Natural killer cell (primary cell): ENCODE measurements around the gene CFAP251. TPM values are rescaled to one million over a fixed set of nuclear protein-coding genes. Genes with fewer than 3 reads are reported as not detected.

Source experiments
- ATAC-seq, 3 donors: fragments of 150-1000 bp in 2 of 3; fragments of 200-7000 bp in 1 of 3; cut with Tn5 transposase; 1 replicate in 1 of 3; 2 replicates in 2 of 3; pipeline ENCODE4 v1.10.0; 2021; ENCODE audit warnings: mild to moderate bottlenecking in 2 of 3, moderate library complexity in 2 of 3
- DNase-seq, 2 donors: peaks; one replicate each; pipeline versions ENCODE4 v3.0.0 to v3.0.0-alpha.2; 2013 to 2021; ENCODE audit warnings: mixed read lengths in 1 of 2
- H3K27ac ChIP-seq: one replicate; pipeline ENCODE4 v1.5.1; 2013; ENCODE audit warnings: mild to moderate bottlenecking, low read length
- H3K27me3 ChIP-seq: one replicate; pipeline ENCODE4 v1.6.1; 2013; ENCODE audit warnings: low read length; ENCODE audit not compliant: control insufficient read depth, insufficient read depth
- H3K36me3 ChIP-seq: one replicate; pipeline ENCODE4 v1.6.1; 2013; ENCODE audit warnings: low read length; ENCODE audit not compliant: control insufficient read depth, insufficient read depth
- H3K4me1 ChIP-seq: one replicate; pipeline ENCODE4 v1.6.1; 2013; ENCODE audit warnings: low read length; ENCODE audit not compliant: control insufficient read depth, insufficient read depth
- H3K4me3 ChIP-seq: one replicate; pipeline ENCODE4 v1.5.1; 2013; ENCODE audit warnings: low read length
- H3K9me3 ChIP-seq: one replicate; pipeline ENCODE4 v1.6.1; 2013; ENCODE audit warnings: low read length; ENCODE audit not compliant: control insufficient read depth, insufficient read depth
- H3K27ac Mint-ChIP-seq, 2 donors: one replicate each; pipeline ENCODE4 v1.8.0; 2022; ENCODE audit warnings: mild to moderate bottlenecking in 2 of 2, mixed read lengths in 2 of 2, moderate library complexity in 1 of 2
- H3K27me3 Mint-ChIP-seq, 2 donors: one replicate each; pipeline ENCODE4 v1.8.0; 2022; ENCODE audit warnings: low read depth in 2 of 2, mixed read lengths in 2 of 2
- H3K36me3 Mint-ChIP-seq: one replicate; pipeline ENCODE4 v1.8.0; 2022; ENCODE audit warnings: mixed read lengths
- H3K4me1 Mint-ChIP-seq, 2 donors: one replicate each; pipeline ENCODE4 v1.8.0; 2022; ENCODE audit warnings: mixed read lengths in 2 of 2
- H3K4me3 Mint-ChIP-seq: one replicate; pipeline ENCODE4 v1.8.0; 2022; ENCODE audit warnings: mild to moderate bottlenecking, moderate library complexity, mixed read lengths
- H3K9me3 Mint-ChIP-seq, 2 donors: one replicate each; pipeline ENCODE4 v1.8.0; 2022; ENCODE audit warnings: mixed read lengths in 2 of 2
- CTCF ChIP-seq: fragments of 200-600 bp; IDR thresholded peaks from one replicate; pipeline ENCODE4 v1.8.0; 2022; ENCODE audit warnings: antibody characterized with exemption
- WGBS: methylation state at CpG from one replicate; pipeline ENCODE4 v1.1.7; 2013; ENCODE audit warnings: missing lambda C conversion rate; ENCODE audit not compliant: insufficient coverage; 5-methylcytosine and 5-hydroxymethylcytosine counted together
- intact Hi-C: fragments of 100-400 bp; cut with micrococcal nuclease; formaldehyde crosslinking; loops from one replicate; pipeline ENCODE4 v1.14.2; 2022
- total RNA-seq, 4 donors: library from RNA; stranded (reverse); fragments of 120-200 nt in 1 of 4; gene quantifications; one replicate each; pipeline versions ENCODE4 v1.2.3 to v1.2.4, GENCODE V29; 2013 to 2022

CFAP251 gene
- total RNA-seq, 3 donors from 2014 or later (not counting 1 experiment from before 2014, with no cell fraction given) = 0.59 to 0.80 (median 0.59) TPM

GRCh38 chr12:121946313-121947025 lies 28.1 kb downstream of the CFAP251 start:
- Histone ChIP-seq H3K9me3 (no peaks in the 10 kb centered on the region), H3K27ac (no peak overlapping the region), H3K27me3 (no peaks in the 10 kb centered on the region), H3K4me3 (no peak overlapping the region), H3K4me1 (no peaks in the 10 kb centered on the region), H3K36me3 (no peaks in the 10 kb centered on the region)
- H3K4me3 Mint-ChIP-seq = no peak overlapping the region
- H3K36me3 Mint-ChIP-seq = no peaks in the 10 kb centered on the region
- H3K9me3 Mint-ChIP-seq = no peaks in the 10 kb centered on the region
- H3K27me3 Mint-ChIP-seq = no peaks in the 10 kb centered on the region
- no peaks in the 10 kb centered on the region for H3K4me1 Mint-ChIP-seq
- intact Hi-C loops = no loop called here
- ATAC-seq (no peak), DNase-seq (no peak)
- WGBS = 97% methylated on average over 2 of the region's 2 CpGs
- H3K27ac Mint-ChIP-seq = no peak overlapping the region
- no peak for TF ChIP-seq CTCF

DNA sequence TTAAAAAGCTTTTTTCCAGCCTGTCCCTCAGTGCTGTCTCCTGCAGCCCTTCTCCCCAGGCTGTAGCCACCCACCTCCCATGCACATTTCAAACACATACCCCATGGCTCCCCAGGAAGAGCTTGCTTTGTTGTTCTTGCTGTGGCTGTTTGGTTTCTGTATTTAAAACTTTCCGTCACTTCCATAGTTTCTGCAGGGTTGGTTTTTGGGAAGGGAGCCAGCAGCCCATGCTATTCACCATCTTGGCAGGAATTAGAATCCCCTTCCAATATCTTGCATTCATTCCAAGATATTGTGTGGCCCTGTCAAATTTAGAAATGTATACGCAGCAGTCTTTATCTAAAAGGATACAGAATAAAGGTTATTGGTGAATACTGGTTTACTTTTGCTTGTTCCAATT lies 29.6 kb downstream of the CFAP251 start:
- no peak for TF ChIP-seq CTCF
- 86% methylated on average over 1 of the region's 2 CpGs for WGBS
- no peaks in the 10 kb centered on the region for H3K36me3 Mint-ChIP-seq

DNA sequence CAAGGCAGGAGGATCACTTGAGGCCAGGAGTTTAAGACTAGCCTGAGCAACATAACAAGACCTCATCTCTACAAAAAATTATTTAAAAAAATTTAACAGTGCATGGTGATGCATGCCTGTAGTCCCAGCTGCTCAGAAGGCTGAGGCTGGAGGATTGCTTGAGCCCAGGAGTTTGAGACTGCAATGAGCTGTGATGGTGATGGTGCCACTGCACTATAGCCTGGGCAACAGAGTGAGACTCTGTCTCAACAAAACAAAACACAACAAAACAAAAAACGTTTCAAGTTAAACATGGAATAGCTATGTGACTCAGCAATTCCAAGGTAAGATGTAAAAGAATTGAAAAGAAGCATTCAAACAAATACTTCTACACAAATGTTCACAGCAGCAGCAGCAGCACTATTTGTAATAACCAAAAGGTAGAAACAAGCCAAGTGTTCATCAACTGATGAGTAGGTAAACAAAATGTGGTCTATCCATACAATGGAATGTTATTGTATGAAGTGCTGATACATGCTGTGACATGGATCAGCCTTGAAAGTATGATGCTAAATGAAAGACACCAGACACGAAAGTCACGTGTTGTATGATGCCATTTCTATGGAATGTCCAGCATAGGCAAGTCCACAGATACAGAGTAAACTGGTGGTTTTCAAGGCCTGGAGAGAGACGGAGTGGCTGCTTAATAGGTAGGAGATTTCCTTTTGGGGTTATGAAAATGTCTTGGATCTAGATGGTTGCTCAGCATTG lies 31.4 kb downstream of the CFAP251 start:
- no peaks in the 10 kb centered on the region for H3K4me1 ChIP-seq
- no peak for DNase-seq
- no peak overlapping the region for H3K27ac ChIP-seq
- ATAC-seq = no peak
- H3K36me3 ChIP-seq = no peaks in the 10 kb centered on the region
- H3K36me3 Mint-ChIP-seq = no peaks in the 10 kb centered on the region
- TF ChIP-seq CTCF = no peak
- H3K27ac Mint-ChIP-seq = no peak overlapping the region
- no peaks in the 10 kb centered on the region for H3K9me3 Mint-ChIP-seq
- no peaks in the 10 kb centered on the region for H3K27me3 Mint-ChIP-seq
- no peaks in the 10 kb centered on the region for H3K27me3 ChIP-seq
- no peak overlapping the region for H3K4me3 Mint-ChIP-seq
- intact Hi-C loops = no loop called here
- 91% methylated on average over 3 of the region's 4 CpGs for WGBS
- H3K4me1 Mint-ChIP-seq = no peaks in the 10 kb centered on the region
- H3K9me3 ChIP-seq = no peaks in the 10 kb centered on the region
- no peak overlapping the region for H3K4me3 ChIP-seq

More for the DNA sequence above, 29.6 kb downstream of the CFAP251 start:
- H3K27me3 Mint-ChIP-seq = no peaks in the 10 kb centered on the region
- H3K27ac ChIP-seq = no peak overlapping the region
- no peak overlapping the region for H3K4me3 ChIP-seq
- H3K36me3 ChIP-seq = no peaks in the 10 kb centered on the region
- H3K27ac Mint-ChIP-seq = no peak overlapping the region
- intact Hi-C loops = no loop called here
- H3K9me3 Mint-ChIP-seq = no peaks in the 10 kb centered on the region
- ATAC-seq (no peak), DNase-seq (no peak)
- H3K9me3 ChIP-seq = no peaks in the 10 kb centered on the region
- H3K4me1 Mint-ChIP-seq = no peaks in the 10 kb centered on the region
- H3K4me3 Mint-ChIP-seq = no peak overlapping the region
- no peaks in the 10 kb centered on the region for H3K4me1 ChIP-seq
- H3K27me3 ChIP-seq = no peaks in the 10 kb centered on the region
